ENCODE measurements around the gene ZCCHC4. TPM values are rescaled to one million over a fixed set of nuclear protein-coding genes. Genes with fewer than 3 reads are reported as not detected.

ZCCHC4 gene
- total RNA-seq, 1 donor = 5.9 TPM

Other genes with a start within 250 kb of the ZCCHC4 start
- gene SEPSECS, start 152.3 kb upstream of the ZCCHC4 start, total RNA-seq = 6.7 TPM
- gene PI4K2B, start 78.7 kb upstream of the ZCCHC4 start, total RNA-seq = 7.8 TPM
- gene ANAPC4, start 64.5 kb downstream of the ZCCHC4 start, total RNA-seq = 10.2 TPM

All from hematopoietic multipotent progenitor cell (in vitro differentiated cells).